Measurements from ENCODE around the gene SERPINB1. TPM values are rescaled to one million over a fixed set of nuclear protein-coding genes. Genes with fewer than 3 reads are reported as not detected.

The SERPINB1 gene
- total and polyA plus RNA-seq, 9 of the 15 experiments (the other 6 are each of a cell fraction or from before 2014, with no cell fraction given): 33.9 to 108 (median 63.8) TPM

DNA sequence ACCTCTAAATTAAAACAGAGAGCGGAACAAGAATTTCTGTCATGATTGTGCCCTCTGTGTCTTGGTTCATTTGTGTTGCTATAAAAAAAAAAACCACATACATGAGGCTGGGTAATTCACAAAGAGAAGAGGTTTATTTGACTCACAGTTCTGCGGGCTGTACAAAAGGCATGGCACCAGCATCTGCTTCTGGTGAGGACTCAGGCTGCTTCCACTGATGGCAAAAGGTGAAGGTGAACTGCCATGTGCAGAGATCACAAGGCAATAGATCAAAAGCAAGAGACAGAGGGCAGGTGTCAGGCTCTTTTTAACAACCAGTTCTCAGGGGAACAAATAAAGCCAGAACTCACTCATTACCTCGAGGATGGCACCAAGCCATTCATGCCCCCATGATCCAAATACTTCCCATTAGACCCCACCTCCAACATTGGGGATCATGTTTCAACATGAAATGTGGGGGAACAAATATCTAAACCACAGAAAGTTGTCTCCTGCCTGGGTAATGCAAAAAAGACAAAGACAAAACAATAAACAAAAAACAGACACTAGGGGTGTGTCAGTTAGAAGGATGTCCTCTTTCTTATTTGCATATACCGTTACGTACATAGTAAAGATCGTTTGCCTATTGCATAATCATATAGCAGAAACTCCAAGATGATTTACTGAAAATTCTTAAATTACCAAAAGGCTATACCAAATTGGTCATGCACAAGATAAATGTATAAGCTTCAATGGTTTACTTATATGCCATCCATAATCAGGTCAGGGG is 44.5 kb upstream of the SERPINB1 start:
- no peaks in the 10 kb centered on the region for H4K20me1 ChIP-seq (replicated peaks; ENCODE audit: control insufficient read depth, insufficient read depth, low read length)
- FAIRE-seq: no peak
- H3K9me1 ChIP-seq (ENCODE audit: control insufficient read depth, insufficient read depth, low read length): no peaks in the 10 kb centered on the region
- no peak for TF ChIP-seq SAFB (IDR thresholded peaks at IDR 0.05; ENCODE audit: borderline replicate concordance, low read depth, low read length)
- TF ChIP-seq, protein P1, sequence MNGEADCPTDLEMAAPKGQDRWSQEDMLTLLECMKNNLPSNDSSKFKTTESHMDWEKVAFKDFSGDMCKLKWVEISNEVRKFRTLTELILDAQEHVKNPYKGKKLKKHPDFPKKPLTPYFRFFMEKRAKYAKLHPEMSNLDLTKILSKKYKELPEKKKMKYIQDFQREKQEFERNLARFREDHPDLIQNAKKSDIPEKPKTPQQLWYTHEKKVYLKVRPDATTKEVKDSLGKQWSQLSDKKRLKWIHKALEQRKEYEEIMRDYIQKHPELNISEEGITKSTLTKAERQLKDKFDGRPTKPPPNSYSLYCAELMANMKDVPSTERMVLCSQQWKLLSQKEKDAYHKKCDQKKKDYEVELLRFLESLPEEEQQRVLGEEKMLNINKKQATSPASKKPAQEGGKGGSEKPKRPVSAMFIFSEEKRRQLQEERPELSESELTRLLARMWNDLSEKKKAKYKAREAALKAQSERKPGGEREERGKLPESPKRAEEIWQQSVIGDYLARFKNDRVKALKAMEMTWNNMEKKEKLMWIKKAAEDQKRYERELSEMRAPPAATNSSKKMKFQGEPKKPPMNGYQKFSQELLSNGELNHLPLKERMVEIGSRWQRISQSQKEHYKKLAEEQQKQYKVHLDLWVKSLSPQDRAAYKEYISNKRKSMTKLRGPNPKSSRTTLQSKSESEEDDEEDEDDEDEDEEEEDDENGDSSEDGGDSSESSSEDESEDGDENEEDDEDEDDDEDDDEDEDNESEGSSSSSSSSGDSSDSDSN (IDR thresholded peaks at IDR 0.05; ENCODE audit: borderline replicate concordance in 1 of 2, low read depth in 2 of 2, low read length in 2 of 2): no peak
- peak; percentile 55 for TF ChIP-seq CEBPG (CRISPR knock-in tag; IDR thresholded peaks at IDR 0.05)
- peak; percentile 88 to 92 for TF ChIP-seq CEBPG (tag; conservative IDR thresholded peaks at IDR 0.05 in 1 of 2, IDR thresholded peaks at IDR 0.05 in 1 of 2)
- TF ChIP-seq CREM (IDR thresholded peaks at IDR 0.05; ENCODE audit: low read depth): no peak
- TF ChIP-seq CEBPB (tag; IDR thresholded peaks at IDR 0.05): peak; percentile 94
- TF ChIP-seq, protein P2, sequence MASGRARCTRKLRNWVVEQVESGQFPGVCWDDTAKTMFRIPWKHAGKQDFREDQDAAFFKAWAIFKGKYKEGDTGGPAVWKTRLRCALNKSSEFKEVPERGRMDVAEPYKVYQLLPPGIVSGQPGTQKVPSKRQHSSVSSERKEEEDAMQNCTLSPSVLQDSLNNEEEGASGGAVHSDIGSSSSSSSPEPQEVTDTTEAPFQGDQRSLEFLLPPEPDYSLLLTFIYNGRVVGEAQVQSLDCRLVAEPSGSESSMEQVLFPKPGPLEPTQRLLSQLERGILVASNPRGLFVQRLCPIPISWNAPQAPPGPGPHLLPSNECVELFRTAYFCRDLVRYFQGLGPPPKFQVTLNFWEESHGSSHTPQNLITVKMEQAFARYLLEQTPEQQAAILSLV (tag; IDR thresholded peaks at IDR 0.05): 0 out of 2 replicates have a peak, but pooled peaks have one; percentile 58
- TF ChIP-seq RCOR1 (IDR thresholded peaks at IDR 0.05; ENCODE audit: borderline replicate concordance in 1 of 2, low read depth in 2 of 2, low read length in 2 of 2): no peak
- TF ChIP-seq, protein P3, sequence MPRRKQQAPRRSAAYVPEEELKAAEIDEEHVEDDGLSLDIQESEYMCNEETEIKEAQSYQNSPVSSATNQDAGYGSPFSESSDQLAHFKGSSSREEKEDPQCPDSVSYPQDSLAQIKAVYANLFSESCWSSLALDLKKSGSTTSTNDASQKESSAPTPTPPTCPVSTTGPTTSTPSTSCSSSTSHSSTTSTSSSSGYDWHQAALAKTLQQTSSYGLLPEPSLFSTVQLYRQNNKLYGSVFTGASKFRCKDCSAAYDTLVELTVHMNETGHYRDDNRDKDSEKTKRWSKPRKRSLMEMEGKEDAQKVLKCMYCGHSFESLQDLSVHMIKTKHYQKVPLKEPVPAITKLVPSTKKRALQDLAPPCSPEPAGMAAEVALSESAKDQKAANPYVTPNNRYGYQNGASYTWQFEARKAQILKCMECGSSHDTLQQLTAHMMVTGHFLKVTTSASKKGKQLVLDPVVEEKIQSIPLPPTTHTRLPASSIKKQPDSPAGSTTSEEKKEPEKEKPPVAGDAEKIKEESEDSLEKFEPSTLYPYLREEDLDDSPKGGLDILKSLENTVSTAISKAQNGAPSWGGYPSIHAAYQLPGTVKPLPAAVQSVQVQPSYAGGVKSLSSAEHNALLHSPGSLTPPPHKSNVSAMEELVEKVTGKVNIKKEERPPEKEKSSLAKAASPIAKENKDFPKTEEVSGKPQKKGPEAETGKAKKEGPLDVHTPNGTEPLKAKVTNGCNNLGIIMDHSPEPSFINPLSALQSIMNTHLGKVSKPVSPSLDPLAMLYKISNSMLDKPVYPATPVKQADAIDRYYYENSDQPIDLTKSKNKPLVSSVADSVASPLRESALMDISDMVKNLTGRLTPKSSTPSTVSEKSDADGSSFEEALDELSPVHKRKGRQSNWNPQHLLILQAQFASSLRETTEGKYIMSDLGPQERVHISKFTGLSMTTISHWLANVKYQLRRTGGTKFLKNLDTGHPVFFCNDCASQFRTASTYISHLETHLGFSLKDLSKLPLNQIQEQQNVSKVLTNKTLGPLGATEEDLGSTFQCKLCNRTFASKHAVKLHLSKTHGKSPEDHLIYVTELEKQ (CRISPR knock-in tag; IDR thresholded peaks at IDR 0.05): no peak
- 0 out of 2 replicates have a peak, but pooled peaks have one; percentile 25 for TF ChIP-seq ZNF766 (CRISPR knock-in tag; conservative IDR thresholded peaks at IDR 0.05)
- TF ChIP-seq, protein P4, sequence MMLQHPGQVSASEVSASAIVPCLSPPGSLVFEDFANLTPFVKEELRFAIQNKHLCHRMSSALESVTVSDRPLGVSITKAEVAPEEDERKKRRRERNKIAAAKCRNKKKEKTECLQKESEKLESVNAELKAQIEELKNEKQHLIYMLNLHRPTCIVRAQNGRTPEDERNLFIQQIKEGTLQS (IDR thresholded peaks at IDR 0.05): peak; percentile 82
- TF ChIP-seq, protein P4 (CRISPR knock-in tag; conservative IDR thresholded peaks at IDR 0.05): no peak
- no peaks in the 10 kb centered on the region for H3K4me1 ChIP-seq (replicated peaks in 1 of 2; ENCODE audit: control insufficient read depth in 2 of 2, insufficient read depth in 2 of 2, low read length in 2 of 2)
- no peak overlapping the region for H3K4me3 ChIP-seq
- WGBS (ENCODE audit: insufficient coverage, low coverage, missing lambda C conversion rate): 39% methylated on average over 6 of the region's 6 CpGs
- H3K9ac ChIP-seq (ENCODE audit: insufficient read depth in 1 of 2, low read depth in 2 of 2, low read length in 2 of 2): no peak overlapping the region
- ATAC-seq: peak; percentile 23; the same call in 1 of the 3 replicates
- CTCF ChIA-PET (ENCODE audit: low intra/inter-chr PET ratio): no interaction called here
- H3K9me3 ChIP-seq (replicated peaks; ENCODE audit: control insufficient read depth, insufficient read depth, low read depth, low read length): no peaks in the 10 kb centered on the region
- intact Hi-C loops (cut with micrococcal nuclease) (no loop called here), in situ Hi-C loops (cut with MboI) (no loop called here)
- H3K4me2 ChIP-seq (ENCODE audit: insufficient read depth, low read length): no peak overlapping the region
- POLR2A ChIA-PET: no interaction called here
- BruUV-seq (replicated peaks): no TSS peak
- H2AFZ ChIP-seq (ENCODE audit: low read depth, low read length): peak overlapping the region; percentile 9; the same call in 1 of the 2 replicates
- no peaks in the 10 kb centered on the region for H3K27me3 ChIP-seq (ENCODE audit: control insufficient read depth in 2 of 2, insufficient read depth in 2 of 2, low read length in 2 of 2)
- H3K79me2 ChIP-seq (ENCODE audit: control insufficient read depth, insufficient read depth, low read length): no peaks in the 10 kb centered on the region
- no peak for DNase-seq (ENCODE audit: extremely low read depth in 1 of 4, low spot score in 3 of 4)
- no peak overlapping the region for H3K27ac ChIP-seq (ENCODE audit: extremely low read depth, low read depth, low read length)
- H3K36me3 ChIP-seq (ENCODE audit: control insufficient read depth, insufficient read depth, low read length): peaks cover 27% of the 10 kb centered on the region; the same call in 2 of the 3 replicates
